Activated CD4-positive, alpha-beta T cell treated with anti-CD3 and anti-CD28 coated beads, Interleukin-2, amount 50 U/mL, for 16 hours (primary cell): ENCODE results near the gene BAG5.
"Not testable (repeated sequence)": the region's sequence is repeated elsewhere in the genome, so short reads cannot be mapped to it uniquely, and the experiment has no call there.

Experiments used
- DNase-seq: peaks from one replicate; pipeline ENCODE4 v3.0.0-alpha.2; 2020

Gene BAG5

DNA sequence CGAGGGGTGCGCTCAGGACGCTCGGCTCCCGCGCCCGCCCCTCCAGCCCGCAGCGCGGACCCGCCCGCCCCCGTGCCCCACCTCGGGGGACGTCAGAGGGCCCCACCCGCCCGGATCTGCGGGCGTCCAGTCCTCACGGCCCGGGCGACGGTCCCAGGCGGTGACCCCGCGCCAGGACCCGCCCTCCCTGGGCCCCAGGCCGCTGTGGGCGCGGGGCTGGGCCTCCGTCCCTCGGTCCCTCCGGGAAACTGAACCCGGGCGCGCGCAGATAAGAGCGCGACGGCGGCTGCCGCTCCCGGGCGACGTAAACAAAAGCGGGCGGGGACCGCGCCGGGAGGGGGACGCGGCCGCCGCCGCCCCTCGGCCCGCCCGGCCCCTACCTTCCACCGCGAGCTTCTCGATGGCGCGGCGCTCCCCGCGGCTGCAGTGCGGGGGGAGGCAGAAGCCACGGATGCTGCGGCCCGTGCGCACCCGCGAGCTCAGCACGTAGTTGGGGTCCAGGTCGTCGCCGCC is 41.0 kb downstream of the BAG5 start:
- no peak for DNase-seq

DNA sequence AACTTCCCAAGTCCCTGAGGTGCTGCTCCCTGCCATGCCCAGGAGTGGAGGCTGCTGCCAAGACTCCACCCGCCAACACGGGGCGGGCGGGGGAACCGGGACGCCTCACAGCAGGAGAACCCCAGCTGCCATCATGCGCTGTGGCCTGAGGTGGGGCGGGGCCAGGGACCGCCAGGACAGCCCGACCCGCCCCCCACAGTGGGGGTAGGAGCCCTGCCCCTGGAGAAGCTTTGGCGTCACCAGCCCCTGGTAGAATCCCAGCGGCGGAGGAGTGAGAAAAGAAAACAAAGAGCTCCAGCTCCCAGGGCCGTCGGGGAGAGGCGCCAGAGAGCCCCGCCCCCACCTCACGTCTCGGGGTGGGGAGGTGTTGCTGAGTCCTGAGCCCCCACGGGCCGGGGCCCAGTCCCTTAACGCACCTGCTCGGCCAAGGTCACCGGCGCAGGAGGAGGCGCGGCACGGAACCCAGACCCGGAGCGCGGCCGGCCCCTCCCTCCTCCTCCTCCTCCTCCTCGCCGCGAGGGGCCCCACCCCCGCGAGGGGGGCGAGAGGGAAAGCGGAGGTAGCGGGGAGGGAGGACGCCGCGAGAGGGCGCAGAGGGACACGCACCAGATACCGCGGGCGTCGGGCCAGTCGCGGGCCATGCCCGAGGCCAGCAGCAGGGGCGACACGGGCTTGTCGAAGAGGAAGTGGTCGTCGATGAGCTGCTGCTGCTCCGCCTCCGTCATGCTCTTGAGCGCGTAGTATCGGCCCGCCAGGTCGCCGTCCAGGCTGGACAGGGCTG is 41.6 kb downstream of the BAG5 start:
- peak; percentile 38 for DNase-seq

DNA sequence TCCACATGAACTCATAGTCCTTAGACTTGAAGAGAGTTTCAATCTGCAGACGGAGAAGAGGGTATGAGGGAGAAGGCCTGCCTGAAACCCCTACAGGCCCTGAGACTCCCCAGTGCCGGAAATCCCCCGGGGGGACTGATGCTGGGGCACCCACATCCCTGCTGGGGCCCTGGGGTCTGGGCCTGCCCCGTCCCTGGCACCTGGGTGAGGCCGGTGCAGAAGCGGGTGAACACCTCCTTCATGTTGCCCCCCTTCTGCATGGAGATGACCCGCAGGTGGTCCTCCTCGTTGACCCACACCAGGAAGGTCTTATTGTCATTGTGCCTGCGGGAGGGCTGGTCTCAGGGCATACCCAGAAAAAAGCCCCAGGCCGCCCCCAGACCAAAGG is 42.2 kb downstream of the BAG5 start:
- DNase-seq = no peak

DNA sequence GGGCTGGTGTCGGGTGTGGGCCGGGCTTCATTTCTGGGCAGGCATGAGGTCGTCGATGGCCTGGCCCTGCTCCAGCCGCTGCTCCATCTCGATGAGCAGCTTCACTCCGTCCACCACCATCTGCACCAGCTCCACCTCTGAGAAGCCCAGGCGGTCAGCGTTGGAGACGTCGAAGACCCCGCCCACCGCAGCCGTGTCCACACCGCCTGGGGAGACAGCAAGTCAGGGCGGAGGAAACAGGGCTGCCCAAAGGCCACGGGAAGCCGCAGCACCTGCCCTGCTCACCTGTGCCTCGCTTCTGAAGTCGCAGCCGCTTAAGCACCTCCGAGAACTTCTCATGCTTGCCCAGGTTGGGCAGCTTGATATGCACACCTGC is 42.6 kb downstream of the BAG5 start:
- no peak for DNase-seq

DNA sequence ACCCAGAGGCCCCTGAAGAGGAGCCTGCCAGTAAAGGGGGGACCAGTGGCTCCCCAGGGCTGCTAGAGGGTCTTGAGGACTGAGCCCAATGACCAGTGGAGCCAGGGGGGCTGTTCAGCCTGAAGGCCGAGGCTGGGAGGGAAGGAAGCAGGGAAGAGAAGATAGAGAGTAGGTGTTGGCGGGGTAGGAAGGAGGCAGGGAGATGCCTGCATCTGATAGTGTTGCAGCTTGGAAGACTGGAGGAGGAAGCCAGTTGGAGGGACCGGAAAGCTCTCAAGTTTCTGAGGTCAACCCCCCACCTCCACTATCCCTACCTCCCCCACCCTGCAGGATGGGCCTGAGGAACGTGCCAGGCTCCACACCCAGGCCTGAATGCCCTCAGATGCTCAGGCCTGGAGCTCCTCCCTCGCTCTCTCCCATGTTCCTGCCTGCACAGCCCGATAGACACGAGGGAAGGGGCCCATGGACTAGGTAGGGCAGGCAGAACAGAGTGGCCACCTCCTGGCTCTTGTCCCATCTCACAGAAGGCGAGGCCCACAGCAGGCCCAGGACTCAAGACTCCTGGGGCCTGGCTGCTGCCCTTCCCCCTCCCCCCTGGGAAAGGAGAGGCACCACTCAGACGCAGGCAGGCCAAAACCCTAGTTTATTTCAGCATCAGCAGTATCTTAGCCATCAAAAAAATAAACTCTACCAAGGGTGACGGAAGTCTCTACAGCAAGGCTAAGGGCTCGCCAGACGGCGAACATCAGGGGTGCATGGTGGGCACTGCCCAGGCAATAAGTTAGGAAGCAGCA is 43.2 kb downstream of the BAG5 start:
- no peak for DNase-seq

DNA sequence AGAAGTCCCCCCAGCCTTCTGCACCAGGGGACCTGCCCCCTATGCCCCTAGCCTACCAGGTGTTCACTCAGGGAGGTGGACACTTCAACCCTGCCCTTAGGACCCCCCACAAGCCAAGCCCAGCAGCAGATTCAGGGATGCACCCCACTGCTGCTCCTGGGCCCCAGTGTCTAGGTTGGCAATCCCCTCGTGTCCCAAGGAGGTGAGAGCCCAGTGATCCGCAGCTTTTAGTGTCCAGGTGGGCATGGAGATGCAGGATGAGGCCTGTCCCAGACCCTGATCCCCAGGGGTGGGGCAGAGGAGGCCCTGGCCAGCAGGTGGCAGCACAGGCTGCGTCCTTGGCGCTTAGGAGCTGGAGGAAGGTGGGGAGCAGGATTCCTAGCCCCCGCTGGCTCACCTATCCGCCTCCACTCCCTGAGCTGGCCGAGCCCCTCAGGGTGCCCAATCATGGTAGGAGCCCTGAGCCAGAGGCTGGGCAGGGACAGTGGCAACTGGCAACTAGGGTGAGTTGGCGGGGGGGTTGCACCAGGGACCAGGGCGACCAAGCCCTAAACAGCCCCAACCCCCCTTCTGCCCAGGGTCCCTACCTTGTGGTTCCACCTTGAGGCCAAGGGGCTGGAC is 43.9 kb downstream of the BAG5 start:
- peak; percentile 35 for DNase-seq

DNA sequence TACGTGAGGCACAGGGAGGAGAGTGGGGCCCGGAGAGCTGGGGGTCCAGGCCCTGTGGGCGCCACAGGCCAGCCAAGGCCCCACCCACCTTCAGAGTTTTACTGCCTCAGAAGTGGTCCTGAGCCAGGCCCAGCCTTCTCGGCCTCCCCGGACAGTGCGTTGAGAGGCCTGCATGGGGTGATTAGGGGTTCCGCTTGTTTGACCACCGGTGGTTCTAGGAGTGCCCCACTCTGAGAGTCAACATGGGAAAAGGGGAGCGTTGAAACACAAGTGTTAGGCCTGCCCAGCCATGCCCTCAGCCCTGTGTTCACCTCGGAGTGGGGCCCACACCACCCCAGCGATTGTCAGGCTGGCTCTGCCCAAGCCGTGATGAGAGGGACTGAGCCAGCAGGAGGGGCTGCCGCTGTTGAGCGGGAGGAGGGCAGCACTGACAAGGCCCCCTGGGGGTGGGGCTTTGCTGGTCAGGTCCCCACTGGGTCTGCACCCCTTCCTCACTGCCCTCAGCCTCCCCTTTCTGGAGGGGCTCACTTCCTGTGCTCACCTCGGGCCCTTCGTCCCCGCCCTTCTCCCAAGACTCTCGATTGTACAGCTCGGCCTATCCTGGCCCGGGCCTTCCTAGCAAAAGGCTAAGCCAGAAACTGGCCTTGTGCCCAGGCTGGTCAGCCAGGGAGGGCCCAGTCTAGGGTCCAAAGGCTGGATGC is 44.6 kb downstream of the BAG5 start:
- no peak for DNase-seq

DNA sequence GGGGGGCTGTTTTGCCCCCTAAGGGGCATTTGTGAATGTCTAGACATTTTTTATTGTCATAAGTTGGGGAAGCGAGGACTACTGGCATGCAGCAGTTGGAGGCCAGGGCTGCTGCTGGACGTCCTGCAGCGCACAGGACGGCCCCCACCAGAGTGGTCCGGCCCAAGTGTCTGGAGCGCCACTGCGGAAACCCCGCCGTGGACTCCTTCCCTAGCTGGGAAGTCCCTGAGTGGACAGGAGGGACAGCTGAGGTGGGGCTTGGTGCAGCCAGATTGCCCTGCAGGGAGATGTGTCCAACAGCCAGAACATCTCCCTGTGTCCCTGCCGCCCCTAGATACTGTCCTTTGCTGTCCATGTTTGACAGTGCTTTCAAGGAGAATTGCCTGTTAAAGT is 45.3 kb downstream of the BAG5 start:
- no peak for DNase-seq

DNA sequence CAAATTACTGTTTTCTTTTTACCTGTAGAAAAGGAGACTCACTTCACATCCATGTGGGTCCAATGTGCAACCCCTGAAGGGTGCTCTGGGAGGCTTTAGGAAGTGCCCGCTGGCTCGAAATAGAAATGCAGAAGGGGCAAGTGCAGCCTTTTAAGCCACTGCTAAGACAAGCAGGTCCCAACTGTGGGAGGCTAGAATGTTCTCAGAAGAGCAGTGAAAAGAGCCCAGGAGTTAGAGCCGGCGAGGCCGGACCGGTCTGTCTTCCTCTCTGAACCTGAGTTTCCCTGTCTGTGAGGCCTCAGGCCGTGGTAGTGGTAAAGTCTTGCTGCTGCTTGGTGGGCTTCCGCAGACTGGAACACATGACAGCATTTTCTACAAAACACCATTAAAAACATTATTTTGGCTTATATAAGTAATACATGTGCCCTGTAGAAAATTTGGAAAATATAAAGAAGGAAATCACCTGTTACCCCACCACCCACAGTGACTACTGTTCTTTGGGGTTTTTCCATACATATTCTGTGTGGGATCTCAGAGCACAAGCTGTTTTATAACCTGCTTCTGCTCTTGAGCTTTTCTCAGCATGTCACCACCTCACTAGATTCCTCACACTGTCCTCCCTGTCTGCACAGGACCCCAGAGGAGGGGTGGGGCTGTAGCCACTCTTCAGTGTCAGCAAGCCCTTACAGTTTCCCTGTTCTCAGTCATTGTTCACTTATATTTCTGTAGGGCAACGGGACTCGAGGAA is 45.9 kb downstream of the BAG5 start:
- no peak for DNase-seq

DNA sequence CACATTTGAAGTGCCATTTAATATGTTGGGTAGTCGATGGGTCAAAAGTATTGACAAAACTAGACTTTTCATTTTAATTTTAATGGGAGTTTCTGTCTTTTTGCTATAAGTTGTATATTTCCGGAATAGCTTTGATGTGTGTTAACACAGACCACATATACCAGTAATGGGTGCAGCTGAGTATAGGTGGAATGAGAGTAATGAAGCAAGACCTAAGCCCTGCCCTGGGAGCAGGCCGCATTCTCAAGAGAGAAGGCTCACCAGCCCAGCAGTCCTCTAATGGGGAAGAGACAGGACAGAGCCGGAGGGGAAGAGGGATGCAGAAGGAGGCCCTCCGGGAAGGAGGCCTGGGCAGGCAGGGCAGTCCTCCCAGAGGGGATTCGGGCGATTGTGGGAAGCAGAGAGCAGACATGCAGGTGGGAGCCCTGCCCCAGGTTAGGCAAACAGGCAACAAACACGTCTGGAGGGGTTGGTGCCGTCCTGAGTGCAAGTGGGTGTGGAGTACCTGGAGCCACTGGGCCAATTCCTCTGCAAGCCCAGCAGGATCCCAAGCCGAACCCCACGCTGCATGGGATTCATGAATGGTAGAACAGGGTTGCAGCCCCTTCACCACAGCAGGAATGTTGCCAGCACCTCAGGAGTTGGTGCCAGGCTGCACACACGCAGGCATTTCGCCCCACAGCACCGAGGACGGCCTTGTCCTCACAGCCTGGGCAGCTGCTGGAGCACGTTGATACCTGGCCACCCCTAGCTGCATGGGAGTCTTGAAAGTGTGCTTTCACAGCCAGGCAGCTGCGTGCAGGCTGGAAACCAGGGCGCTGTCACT is 47.6 kb downstream of the BAG5 start:
- no peak for DNase-seq

DNA sequence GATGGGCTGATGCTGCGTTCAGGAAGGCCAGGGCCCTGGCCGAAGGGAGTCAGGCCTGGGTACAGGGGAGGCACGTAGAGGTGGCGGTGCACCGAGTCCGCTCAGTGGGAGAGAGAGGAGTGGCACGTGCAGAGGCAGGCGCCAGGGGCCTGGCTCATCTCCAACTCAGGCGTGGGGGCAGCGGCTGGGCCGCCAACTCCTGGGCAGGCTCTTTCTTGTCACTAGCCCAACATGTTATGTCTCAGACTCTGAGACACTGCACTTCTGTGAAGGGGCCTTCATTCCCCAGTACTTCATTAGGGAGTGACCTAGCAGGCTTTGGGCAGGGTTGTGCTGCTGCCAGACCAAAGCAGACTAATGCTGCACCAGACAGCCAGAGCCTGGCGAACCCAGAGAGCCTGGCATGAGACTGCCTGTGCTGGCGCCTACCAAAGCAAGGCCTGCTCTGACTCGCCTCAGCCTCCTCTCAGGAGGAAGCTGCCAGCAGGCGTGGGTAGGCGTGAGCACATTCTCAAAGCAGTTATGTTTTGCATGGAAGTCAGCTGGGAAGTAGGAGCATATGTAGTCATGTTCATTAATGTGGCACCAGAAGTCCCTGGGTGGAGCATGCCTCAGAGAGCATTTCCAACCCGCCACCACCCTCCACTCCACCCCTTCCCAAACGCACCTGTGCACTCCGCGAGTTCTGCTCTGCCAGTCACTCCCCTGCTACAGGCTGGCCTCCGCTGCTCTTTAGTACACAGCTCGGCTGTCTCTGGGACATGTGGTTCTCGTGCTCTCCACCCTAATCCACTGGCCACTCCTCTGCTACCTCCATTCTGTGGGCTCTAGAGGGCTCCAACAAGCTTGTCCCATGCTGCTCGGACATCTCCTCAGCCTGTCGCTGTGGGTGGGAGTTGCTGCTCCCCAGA is 49.5 kb downstream of the BAG5 start:
- DNase-seq = no peak

DNA sequence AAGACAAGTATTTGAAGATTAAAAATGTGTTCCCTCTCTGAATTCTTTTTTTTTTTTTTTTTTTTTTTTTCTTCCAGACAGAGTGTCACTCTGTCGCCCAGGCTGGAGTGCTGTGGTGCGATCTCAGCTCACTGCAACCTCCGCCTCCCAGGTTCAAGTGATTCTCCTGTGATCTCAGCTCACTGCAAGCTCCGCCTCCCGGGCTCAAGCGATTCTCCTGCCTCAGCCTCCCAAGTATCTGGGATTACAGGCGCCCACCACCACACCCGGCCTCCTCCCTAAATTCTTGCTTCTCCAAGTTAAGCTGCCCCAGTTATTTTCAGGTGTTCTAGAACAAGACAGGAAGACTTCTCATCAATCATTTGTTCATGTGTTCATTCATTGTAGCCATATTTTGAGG is 50.3 kb downstream of the BAG5 start:
- not testable (repeated sequence) for DNase-seq

DNA sequence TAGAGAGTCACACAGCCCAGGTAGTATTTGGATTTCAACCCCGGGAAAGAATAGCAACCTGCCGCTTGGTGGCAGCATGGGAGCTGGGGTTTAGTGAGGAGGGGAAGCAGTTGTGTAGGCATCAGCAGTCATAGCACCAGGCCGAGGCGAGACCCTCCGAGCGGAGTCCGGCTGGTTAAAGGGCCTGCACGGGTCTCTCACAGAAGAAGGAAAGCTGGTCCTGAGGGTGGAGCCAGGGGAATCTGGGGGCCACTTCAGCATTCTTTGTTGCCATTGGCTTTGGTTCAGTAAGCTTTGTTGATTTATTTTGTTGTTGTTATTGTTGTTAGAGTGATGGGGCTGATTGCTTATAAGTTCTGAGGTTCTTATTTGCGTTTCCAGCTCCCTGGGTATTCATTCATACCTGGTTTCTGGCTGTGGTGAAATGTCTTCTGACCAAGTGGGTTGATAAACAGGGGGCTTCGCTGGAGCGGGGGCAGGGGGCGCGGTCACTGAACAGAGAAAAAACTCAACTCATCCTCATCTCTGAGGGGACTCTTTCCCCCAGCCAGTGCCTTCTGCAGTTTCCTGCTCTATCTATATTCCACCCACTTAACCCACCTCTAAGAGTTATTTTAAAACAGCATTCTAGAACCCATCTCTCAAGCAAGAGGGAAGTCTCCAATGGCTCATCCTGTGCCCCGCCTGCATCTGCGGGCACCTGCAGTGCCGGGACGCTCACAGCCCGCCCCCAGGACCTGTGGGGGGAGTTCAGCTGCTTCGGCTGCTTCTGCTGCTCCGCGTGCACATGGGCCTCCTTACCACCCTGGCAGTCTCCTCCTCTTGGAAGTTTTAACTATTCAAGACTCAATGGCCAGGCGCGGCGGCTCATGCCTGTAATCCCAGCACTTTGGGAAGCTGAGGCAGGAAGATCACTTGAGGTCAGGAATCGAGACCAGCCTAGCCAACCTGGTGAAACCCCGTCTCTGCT is 51.4 kb downstream of the BAG5 start:
- DNase-seq = no peak

DNA sequence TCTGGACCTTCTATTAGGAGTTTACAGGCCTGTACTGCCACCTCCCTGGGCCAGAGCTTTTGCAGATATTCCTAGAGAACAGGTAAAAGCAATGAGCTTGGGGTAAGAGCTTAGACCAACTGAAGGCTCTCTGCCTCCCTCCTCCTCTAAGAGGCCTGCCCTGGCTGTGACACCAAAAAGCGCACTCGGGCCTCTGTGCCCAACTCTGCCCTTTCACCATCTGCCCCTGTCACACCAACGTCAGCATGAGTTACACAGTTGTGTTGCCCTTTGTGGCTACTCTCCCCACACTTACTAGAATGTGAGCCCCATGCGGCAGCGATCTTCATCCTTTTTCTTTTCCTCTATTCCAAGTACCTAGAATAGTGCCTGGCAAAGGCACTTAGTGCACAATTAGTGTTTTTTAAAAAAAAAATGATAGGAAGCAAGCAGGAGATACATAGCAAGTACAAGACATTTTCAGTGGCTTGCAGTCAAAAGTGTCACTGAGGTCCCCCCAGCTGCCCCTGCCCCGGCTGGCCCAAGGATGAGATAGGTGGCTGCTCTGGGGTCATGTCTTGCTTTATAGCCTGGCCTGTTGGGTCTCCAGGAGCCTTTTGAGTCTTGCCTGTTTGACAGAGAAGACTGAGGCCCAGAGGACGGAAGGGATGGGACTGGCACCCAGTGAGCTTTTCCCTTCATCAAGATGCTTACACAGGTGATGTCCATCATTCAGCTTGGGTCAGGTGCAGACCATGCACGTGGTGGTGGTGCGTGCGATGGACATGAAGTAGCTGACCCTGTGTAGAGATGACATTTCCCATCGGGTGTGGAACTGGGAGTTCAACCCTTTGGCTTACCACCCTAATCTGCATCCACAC is 52.4 kb downstream of the BAG5 start:
- no peak for DNase-seq

DNA sequence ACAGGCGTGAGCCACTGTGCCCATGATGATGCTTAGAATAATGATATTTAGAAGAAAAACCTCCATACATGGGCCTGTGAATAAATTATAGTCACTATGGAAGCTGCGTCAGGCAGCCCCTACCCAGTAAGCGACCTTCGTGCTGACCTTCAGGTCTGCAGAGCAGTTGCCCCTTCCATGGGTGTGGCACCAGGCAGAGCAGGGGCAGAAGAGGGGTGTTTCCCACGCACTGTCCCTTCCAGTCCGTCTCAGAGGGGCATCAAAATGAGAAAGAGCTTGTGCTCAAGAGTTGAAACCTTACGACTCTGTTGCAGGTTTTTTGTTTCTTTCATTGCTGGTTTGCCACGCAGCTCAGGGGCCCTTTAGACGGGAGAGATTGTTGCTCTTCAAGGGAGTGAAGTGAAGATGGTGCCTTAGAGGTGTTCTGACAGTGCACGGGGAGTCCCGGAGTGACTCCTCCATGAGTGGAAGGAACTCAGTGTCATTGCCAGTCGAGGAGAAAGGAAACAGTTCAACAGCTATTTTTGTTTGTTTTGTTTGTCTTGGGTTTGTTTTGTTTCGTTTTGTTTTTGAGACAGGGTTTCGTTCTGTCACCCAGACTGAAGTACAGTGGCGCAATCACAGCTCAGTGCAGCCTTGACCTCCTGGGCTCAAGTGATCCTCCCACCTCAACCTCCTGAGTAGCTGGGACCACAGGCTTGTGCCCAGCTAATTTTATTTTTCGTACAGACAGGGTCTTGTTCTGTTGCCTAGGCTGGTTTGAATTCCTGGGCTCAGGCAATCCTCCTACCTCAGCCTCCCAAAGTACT is 53.7 kb downstream of the BAG5 start:
- no peak for DNase-seq

DNA sequence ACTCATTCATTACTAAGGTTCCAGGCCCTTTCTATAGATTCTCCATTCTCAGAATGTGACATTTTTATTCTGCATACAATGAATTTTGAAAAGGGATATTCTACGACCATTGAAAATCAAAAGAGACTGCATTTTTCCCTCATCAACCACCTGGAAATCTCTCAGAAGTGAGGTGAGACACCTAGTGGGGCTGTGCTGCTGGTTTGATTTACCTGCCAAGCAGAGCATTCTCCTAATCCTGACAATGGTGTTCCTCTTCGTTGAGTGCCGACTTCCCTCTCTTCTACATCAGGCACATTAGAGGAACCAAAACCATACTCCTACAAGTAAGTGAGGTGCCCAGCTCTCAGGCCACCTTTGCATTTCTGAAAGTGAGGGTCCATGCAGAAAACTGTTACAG is 54.7 kb downstream of the BAG5 start:
- DNase-seq = no peak
